ENCODE measurements around the gene ENTHD1. TPM values are rescaled to one million over a fixed set of nuclear protein-coding genes. Genes with fewer than 3 reads are reported as not detected.

Gene ENTHD1
- total and polyA plus RNA-seq, 10 of the 15 experiments (the other 5 are each of a cell fraction or from before 2014, with no cell fraction given): 0.09 to 0.52 (median 0.21) TPM; not detected in 1

- H4K20me1 ChIP-seq (ENCODE audit: control insufficient read depth, insufficient read depth): no peaks in the 10 kb centered on the region
- H3K9me3 ChIP-seq (replicated peaks; ENCODE audit: control insufficient read depth, insufficient read depth, low read length): no peaks in the 10 kb centered on the region
- no peak for TF ChIP-seq CHD2 (IDR thresholded peaks at IDR 0.05; ENCODE audit: borderline replicate concordance, low read depth, low read length)
- TF ChIP-seq ESRRA (IDR thresholded peaks at IDR 0.05; ENCODE audit: low read length): no peak
- TF ChIP-seq ATF7 (IDR thresholded peaks at IDR 0.05; ENCODE audit: low read depth): no peak
- TF ChIP-seq IKZF2 (IDR thresholded peaks at IDR 0.05): no peak
- no peak for TF ChIP-seq SPI1 (IDR thresholded peaks at IDR 0.05; ENCODE audit: borderline replicate concordance, insufficient read depth, low read depth, low read length)
- TF ChIP-seq ZSCAN29 (IDR thresholded peaks at IDR 0.05): no peak
- no peak for TF ChIP-seq ASH2L (IDR thresholded peaks at IDR 0.05; ENCODE audit: borderline replicate concordance, low read depth)
- TF ChIP-seq, protein P1, sequence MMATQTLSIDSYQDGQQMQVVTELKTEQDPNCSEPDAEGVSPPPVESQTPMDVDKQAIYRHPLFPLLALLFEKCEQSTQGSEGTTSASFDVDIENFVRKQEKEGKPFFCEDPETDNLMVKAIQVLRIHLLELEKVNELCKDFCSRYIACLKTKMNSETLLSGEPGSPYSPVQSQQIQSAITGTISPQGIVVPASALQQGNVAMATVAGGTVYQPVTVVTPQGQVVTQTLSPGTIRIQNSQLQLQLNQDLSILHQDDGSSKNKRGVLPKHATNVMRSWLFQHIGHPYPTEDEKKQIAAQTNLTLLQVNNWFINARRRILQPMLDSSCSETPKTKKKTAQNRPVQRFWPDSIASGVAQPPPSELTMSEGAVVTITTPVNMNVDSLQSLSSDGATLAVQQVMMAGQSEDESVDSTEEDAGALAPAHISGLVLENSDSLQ (IDR thresholded peaks at IDR 0.05): no peak
- TF ChIP-seq JUNB (IDR thresholded peaks at IDR 0.05): no peak
- TF ChIP-seq, protein P2, sequence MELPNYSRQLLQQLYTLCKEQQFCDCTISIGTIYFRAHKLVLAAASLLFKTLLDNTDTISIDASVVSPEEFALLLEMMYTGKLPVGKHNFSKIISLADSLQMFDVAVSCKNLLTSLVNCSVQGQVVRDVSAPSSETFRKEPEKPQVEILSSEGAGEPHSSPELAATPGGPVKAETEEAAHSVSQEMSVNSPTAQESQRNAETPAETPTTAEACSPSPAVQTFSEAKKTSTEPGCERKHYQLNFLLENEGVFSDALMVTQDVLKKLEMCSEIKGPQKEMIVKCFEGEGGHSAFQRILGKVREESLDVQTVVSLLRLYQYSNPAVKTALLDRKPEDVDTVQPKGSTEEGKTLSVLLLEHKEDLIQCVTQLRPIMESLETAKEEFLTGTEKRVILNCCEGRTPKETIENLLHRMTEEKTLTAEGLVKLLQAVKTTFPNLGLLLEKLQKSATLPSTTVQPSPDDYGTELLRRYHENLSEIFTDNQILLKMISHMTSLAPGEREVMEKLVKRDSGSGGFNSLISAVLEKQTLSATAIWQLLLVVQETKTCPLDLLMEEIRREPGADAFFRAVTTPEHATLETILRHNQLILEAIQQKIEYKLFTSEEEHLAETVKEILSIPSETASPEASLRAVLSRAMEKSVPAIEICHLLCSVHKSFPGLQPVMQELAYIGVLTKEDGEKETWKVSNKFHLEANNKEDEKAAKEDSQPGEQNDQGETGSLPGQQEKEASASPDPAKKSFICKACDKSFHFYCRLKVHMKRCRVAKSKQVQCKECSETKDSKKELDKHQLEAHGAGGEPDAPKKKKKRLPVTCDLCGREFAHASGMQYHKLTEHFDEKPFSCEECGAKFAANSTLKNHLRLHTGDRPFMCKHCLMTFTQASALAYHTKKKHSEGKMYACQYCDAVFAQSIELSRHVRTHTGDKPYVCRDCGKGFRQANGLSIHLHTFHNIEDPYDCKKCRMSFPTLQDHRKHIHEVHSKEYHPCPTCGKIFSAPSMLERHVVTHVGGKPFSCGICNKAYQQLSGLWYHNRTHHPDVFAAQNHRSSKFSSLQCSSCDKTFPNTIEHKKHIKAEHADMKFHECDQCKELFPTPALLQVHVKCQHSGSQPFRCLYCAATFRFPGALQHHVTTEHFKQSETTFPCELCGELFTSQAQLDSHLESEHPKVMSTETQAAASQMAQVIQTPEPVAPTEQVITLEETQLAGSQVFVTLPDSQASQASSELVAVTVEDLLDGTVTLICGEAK (IDR thresholded peaks at IDR 0.05; ENCODE audit: borderline replicate concordance): no peak
- TF ChIP-seq, protein P3, sequence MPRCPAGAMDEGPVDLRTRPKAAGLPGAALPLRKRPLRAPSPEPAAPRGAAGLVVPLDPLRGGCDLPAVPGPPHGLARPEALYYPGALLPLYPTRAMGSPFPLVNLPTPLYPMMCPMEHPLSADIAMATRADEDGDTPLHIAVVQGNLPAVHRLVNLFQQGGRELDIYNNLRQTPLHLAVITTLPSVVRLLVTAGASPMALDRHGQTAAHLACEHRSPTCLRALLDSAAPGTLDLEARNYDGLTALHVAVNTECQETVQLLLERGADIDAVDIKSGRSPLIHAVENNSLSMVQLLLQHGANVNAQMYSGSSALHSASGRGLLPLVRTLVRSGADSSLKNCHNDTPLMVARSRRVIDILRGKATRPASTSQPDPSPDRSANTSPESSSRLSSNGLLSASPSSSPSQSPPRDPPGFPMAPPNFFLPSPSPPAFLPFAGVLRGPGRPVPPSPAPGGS (IDR thresholded peaks at IDR 0.05; ENCODE audit: borderline replicate concordance, insufficient read depth, low read depth, low read length, poor library complexity, severe bottlenecking): no peak
- no peak for TF ChIP-seq ATF2 (IDR thresholded peaks at IDR 0.05; ENCODE audit: low read length)
- ChIA-PET RAD21 (ENCODE audit: unreplicated experiment) (no interaction called here), SMC1A (ENCODE audit: uncharacterized antibody, unreplicated experiment) (interaction anchor here (1.5 kb wide), 1 partner anchor 126 kb away, joined by 3 read pairs; no protein-coding TSS in a partner anchor), POLR2A (no interaction called here), CTCF (no interaction called here)
- H3K27me3 ChIP-seq (replicated peaks in 1 of 2; ENCODE audit: control insufficient read depth in 2 of 2, insufficient read depth in 2 of 2, low read length in 1 of 2): no peaks in the 10 kb centered on the region
- no peaks in the 10 kb centered on the region for H3K79me2 ChIP-seq (ENCODE audit: control insufficient read depth, insufficient read depth, low read length)
- no peak for FAIRE-seq
- no peaks in the 10 kb centered on the region for H3K4me1 ChIP-seq (ENCODE audit: control insufficient read depth, insufficient read depth, low read length)
- no peak for ATAC-seq
- H3K36me3 ChIP-seq (ENCODE audit: control insufficient read depth in 2 of 2, insufficient read depth in 2 of 2, low read length in 1 of 2): no peaks in the 10 kb centered on the region
- intact Hi-C loops (cut with micrococcal nuclease; ENCODE audit: unreplicated experiment): no loop called here
- no peak overlapping the region for H3K27ac ChIP-seq (ENCODE audit: control insufficient read depth, insufficient read depth)
- in situ Hi-C loops (cut with MboI): no loop called here
- H3K4me3 ChIP-seq: no peak overlapping the region
- DNase-seq (ENCODE audit: low read depth, low spot score): no peak
- BruUV-seq (replicated peaks): no TSS peak
- no peak overlapping the region for H3K4me2 ChIP-seq (ENCODE audit: control insufficient read depth, insufficient read depth)
- H3K9ac ChIP-seq (ENCODE audit: control insufficient read depth, insufficient read depth, low read length): no peak overlapping the region
- 16% methylated on average over 2 of the region's 2 CpGs for WGBS (ENCODE audit: insufficient coverage, insufficient replicate concordance, low lambda C conversion rate, missing lambda C conversion rate)
- no peak overlapping the region for H2AFZ ChIP-seq (ENCODE audit: control insufficient read depth, low read depth, low read length)
Measured at GRCh38 chr22:39789788-39790187, 103.8 kb downstream of the ENTHD1 start.

Measured in GM12878 (cell line).